Measurements from ENCODE around the gene ALDOB.

GRCh38 chr9:101435601-101436079 lies at the start of gene ALDOB:
- no peak for TF ChIP-seq EP300 (IDR thresholded peaks at IDR 0.05; ENCODE audit: borderline replicate concordance)
- no peak for TF ChIP-seq TAF1 (IDR thresholded peaks at IDR 0.05; ENCODE audit: low read depth)
- no peak for TF ChIP-seq YY1 (IDR thresholded peaks at IDR 0.05; ENCODE audit: low read depth)
- no peak for TF ChIP-seq EGR1 (IDR thresholded peaks at IDR 0.05)
- no peak for TF ChIP-seq TCF12 (IDR thresholded peaks at IDR 0.05; ENCODE audit: low read depth)
- TF ChIP-seq CREB1 (IDR thresholded peaks at IDR 0.05; ENCODE audit: low read depth) = no peak
- TF ChIP-seq ZBTB7A (IDR thresholded peaks at IDR 0.05; ENCODE audit: low read depth) = no peak
- no peak for TF ChIP-seq TEAD4 (IDR thresholded peaks at IDR 0.05)
- no peak for TF ChIP-seq RAD21 (IDR thresholded peaks at IDR 0.05; ENCODE audit: low read depth)
- no peak for TF ChIP-seq MAX (IDR thresholded peaks at IDR 0.05)
- TF ChIP-seq REST (IDR thresholded peaks at IDR 0.05; ENCODE audit: low read depth) = no peak
- no peak for TF ChIP-seq FOXM1 (IDR thresholded peaks at IDR 0.05; ENCODE audit: borderline replicate concordance, low read depth)

Data from Ishikawa (cell line).